Chondrocyte (in vitro differentiated cells): Measurements from ENCODE around the gene WDR90. TPM values are rescaled to one million over a fixed set of nuclear protein-coding genes. Genes with fewer than 3 reads are reported as not detected.
A peak's percentile ranks its signal among the peaks of the same experiment; 100 is the strongest.

ENCODE experiments used
- DNase-seq: peaks from one replicate; pipeline ENCODE4 v3.0.0; 2021; ENCODE audit warnings: mixed read lengths, low spot score
- H3K27ac Mint-ChIP-seq: one replicate; pipeline ENCODE4 v1.8.0; 2021; ENCODE audit warnings: mild to moderate bottlenecking, moderate library complexity, mixed read lengths; ENCODE audit not compliant: unreplicated experiment
- H3K27me3 Mint-ChIP-seq: 2 replicates; pipeline ENCODE4 v1.8.0; 2021; ENCODE audit warnings: low read depth, mixed read lengths
- H3K36me3 Mint-ChIP-seq: 2 replicates; pipeline ENCODE4 v1.8.0; 2021; ENCODE audit warnings: low read depth, mixed read lengths
- H3K4me1 Mint-ChIP-seq: 2 replicates; pipeline ENCODE4 v1.8.0; 2021; ENCODE audit warnings: low read depth, mild to moderate bottlenecking, mixed read lengths
- H3K4me3 Mint-ChIP-seq: one replicate; pipeline ENCODE4 v1.8.0; 2021; ENCODE audit warnings: mild to moderate bottlenecking, moderate library complexity, mixed read lengths; ENCODE audit not compliant: unreplicated experiment
- H3K9me3 Mint-ChIP-seq: 2 replicates; pipeline ENCODE4 v1.8.0; 2021; ENCODE audit warnings: low read depth, mixed read lengths
- total RNA-seq: library from RNA; stranded (reverse); gene quantifications from 3 replicates; pipeline ENCODE4 v1.2.1, GENCODE V29; 2021
- TF ChIP-seq, protein P1 (sequence below): fragments of 200-600 bp; sonication (generic); IDR thresholded peaks from 2 replicates; pipeline ENCODE4 v1.5.0; 2021; ENCODE audit warnings: antibody characterized with exemption, mild to moderate bottlenecking, moderate library complexity

WDR90 gene
- total RNA-seq, 1 donor from 2014 or later, result 17.0 TPM

DNA sequence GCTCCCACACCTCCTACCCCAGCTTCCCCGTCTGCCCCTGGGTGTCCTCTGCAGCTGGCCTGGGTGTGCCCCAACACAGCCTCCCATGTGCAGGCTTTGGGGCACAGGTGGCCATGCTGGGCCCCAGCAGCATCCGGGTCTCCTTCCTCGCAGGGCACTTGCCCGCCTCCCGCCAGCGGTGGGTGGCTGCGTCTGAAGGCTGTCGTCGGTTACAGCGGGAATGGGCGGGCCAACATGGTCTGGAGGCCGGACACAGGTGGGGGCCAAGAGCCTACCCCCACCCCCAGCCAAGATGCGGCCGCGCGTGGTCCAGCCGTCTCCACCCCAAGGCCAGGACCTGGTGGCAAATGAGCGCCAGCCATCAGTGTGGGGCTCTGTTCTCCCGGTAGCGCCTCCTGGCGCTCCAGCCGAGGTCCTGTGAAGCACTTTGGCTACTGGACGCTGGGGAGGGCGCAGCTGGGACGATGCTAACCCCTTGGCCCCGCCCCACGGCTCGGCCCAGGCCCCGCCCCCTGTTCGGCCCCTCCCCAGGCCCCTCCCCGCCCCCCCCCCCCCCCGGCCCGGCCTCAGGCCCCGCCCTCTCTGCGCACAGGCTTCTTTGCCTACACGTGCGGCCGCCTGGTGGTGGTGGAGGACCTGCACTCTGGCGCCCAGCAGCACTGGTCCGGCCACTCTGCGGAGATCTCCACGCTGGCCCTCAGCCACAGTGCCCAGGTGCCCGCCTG lies 11.5 kb downstream of the WDR90 start:
- Mint-ChIP-seq H3K36me3 (no peaks in the 10 kb centered on the region), H3K9me3 (no peaks in the 10 kb centered on the region), H3K4me1 (peaks cover 4% of the 10 kb centered on the region), H3K27me3 (no peaks in the 10 kb centered on the region), H3K27ac (no peak overlapping the region), H3K4me3 (no peak overlapping the region)
- TF ChIP-seq, protein P1, sequence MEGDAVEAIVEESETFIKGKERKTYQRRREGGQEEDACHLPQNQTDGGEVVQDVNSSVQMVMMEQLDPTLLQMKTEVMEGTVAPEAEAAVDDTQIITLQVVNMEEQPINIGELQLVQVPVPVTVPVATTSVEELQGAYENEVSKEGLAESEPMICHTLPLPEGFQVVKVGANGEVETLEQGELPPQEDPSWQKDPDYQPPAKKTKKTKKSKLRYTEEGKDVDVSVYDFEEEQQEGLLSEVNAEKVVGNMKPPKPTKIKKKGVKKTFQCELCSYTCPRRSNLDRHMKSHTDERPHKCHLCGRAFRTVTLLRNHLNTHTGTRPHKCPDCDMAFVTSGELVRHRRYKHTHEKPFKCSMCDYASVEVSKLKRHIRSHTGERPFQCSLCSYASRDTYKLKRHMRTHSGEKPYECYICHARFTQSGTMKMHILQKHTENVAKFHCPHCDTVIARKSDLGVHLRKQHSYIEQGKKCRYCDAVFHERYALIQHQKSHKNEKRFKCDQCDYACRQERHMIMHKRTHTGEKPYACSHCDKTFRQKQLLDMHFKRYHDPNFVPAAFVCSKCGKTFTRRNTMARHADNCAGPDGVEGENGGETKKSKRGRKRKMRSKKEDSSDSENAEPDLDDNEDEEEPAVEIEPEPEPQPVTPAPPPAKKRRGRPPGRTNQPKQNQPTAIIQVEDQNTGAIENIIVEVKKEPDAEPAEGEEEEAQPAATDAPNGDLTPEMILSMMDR, result peak; percentile 79
- no peak for DNase-seq

DNA sequence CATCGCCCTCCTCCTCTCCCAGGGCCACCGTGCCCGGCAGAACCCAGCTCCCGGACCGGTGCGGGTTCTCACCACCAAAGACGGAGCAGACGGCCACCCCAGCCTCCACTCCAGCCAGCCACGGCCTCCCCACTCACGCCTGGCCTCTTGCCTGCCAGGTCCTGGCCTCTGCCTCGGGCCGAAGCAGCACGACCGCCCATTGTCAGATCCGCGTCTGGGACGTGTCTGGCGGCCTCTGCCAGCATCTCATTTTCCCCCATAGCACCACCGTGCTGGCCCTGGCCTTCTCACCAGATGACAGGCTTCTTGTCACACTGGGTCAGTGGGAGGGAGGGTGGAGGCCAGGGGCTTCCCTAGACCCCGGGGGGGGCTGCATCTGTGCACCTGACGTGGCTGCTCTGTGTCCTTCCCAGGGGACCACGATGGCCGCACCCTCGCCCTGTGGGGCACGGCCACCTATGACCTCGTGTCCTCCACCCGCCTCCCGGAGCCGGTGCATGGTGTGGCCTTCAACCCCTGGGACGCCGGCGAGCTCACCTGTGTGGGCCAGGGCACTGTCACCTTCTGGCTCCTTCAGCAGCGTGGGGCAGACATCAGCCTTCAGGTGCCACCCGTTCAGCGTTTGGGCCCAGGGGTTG lies 12.1 kb downstream of the WDR90 start:
- Mint-ChIP-seq H3K4me3 (no peak overlapping the region), H3K36me3 (no peaks in the 10 kb centered on the region), H3K9me3 (no peaks in the 10 kb centered on the region), H3K27ac (no peak overlapping the region), H3K27me3 (no peaks in the 10 kb centered on the region), H3K4me1 (peaks cover 4% of the 10 kb centered on the region)
- TF ChIP-seq, protein P1, result peak; percentile 6
- DNase-seq, result no peak

DNA sequence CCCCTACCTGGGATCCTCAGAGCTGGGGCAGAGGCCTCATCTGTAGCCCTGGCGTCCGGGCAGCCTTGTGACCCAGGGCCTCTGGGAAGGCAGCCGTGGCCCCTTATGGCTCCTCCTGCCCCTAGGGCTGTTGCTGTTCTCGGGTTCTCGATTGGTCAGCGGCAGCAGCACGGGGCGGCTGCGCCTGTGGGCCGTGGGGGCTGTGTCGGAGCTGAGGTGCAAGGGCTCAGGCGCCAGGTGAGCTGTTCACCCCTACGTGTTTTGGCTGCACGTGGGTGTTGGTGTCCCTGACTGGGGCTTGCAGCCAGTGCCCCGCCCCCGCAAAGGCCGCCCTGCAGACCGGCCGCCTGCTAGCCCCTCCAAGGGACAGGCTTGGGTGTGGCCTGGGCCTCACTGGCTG lies 12.9 kb downstream of the WDR90 start:
- Mint-ChIP-seq H3K9me3 (no peaks in the 10 kb centered on the region), H3K27ac (no peak overlapping the region)

DNA sequence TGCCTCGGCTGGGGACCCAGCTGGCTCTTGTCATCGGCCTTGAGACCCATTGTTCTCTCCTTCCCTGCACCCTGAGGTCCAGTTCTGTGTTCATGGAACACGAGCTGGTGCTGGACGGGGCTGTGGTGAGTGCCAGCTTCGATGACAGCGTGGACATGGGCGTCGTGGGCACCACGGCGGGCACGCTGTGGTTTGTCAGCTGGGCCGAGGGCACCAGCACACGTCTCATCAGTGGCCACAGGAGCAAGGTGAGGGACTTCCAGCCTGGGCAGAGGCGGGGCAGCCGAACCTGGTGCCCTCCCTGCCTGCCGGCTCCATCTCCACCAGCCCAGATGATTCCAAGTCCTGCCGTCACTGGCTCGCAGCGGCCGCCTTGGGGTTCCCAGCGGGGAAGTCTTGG lies 13.4 kb downstream of the WDR90 start:
- H3K27ac Mint-ChIP-seq, result no peak overlapping the region
- TF ChIP-seq, protein P1, result no peak
- no peak for DNase-seq
- H3K4me1 Mint-ChIP-seq, result peaks cover 5% of the 10 kb centered on the region
- H3K4me3 Mint-ChIP-seq, result no peak overlapping the region
- H3K9me3 Mint-ChIP-seq, result no peaks in the 10 kb centered on the region
- no peaks in the 10 kb centered on the region for H3K36me3 Mint-ChIP-seq
- no peaks in the 10 kb centered on the region for H3K27me3 Mint-ChIP-seq

More for the DNA sequence above, 12.9 kb downstream of the WDR90 start:
- Mint-ChIP-seq H3K4me1 (peaks cover 4% of the 10 kb centered on the region), H3K27me3 (no peaks in the 10 kb centered on the region), H3K4me3 (no peak overlapping the region), H3K36me3 (no peaks in the 10 kb centered on the region)
- DNase-seq, result no peak
- TF ChIP-seq, protein P1, result no peak

DNA sequence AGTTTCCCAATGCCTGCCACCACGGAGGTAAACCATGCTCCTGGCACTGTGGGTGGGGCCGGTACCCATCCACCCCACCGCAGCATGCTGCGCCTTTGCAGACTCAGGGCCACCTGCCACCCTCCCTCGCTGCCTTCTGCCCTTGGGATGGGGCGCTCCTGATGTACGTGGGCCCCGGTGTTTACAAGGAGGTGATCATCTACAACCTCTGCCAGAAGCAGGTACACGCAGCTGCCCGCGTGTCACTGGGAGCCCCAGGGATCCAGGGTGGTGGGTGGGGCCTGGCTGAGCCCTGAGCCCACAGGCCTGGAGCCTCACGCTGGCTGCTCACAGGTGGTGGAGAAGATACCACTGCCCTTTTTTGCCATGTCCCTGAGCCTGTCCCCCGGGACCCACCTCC lies 17.4 kb downstream of the WDR90 start:
- no peak overlapping the region for H3K4me3 Mint-ChIP-seq
- DNase-seq, result no peak
- no peaks in the 10 kb centered on the region for H3K36me3 Mint-ChIP-seq
- no peaks in the 10 kb centered on the region for H3K27me3 Mint-ChIP-seq
- peaks cover 8% of the 10 kb centered on the region for H3K4me1 Mint-ChIP-seq
- TF ChIP-seq, protein P1, result no peak
- H3K27ac Mint-ChIP-seq, result no peak overlapping the region
- no peaks in the 10 kb centered on the region for H3K9me3 Mint-ChIP-seq
